H9 (cell line): ENCODE results near the gene OR5A2. TPM values are rescaled to one million over a fixed set of nuclear protein-coding genes. Genes with fewer than 3 reads are reported as not detected.

ENCODE experiments used
- DNase-seq: peaks from one replicate; pipeline ENCODE4 v3.0.0-alpha.2; 2017
- H2AFZ ChIP-seq: one replicate; pipeline ENCODE4 v1.6.1; 2013; ENCODE audit warnings: mild to moderate bottlenecking, low read length, control low read depth, moderate library complexity
- H2AK5ac ChIP-seq: 2 replicates; pipeline ENCODE4 v1.6.1; 2013; ENCODE audit warnings: low read length, control low read depth, mixed read lengths; ENCODE audit not compliant: insufficient read length
- H2BK120ac ChIP-seq: one replicate; pipeline ENCODE4 v1.6.1; 2013; ENCODE audit warnings: low read depth, mild to moderate bottlenecking, low read length, control low read depth, inconsistent platforms; ENCODE audit not compliant: poor library complexity, severe bottlenecking
- H2BK12ac ChIP-seq: 2 replicates; pipeline ENCODE4 v1.6.1; 2013; ENCODE audit warnings: low read length, control low read depth, mixed read lengths, low read depth; ENCODE audit not compliant: insufficient read length
- H2BK15ac ChIP-seq: 2 replicates; pipeline ENCODE4 v1.6.1; 2013; ENCODE audit warnings: low read depth, low read length, control low read depth
- H2BK20ac ChIP-seq: one replicate; pipeline ENCODE4 v1.6.1; 2013; ENCODE audit warnings: low read depth, mild to moderate bottlenecking, low read length, control low read depth, inconsistent platforms; ENCODE audit not compliant: poor library complexity, severe bottlenecking
- H2BK5ac ChIP-seq: 2 replicates; pipeline ENCODE4 v1.6.1; 2013; ENCODE audit warnings: low read length, control low read depth, mixed read lengths; ENCODE audit not compliant: insufficient read length
- H3K14ac ChIP-seq: 2 replicates; pipeline ENCODE4 v1.6.1; 2013; ENCODE audit warnings: low read length, control low read depth; ENCODE audit not compliant: insufficient read depth
- H3K18ac ChIP-seq: 2 replicates; pipeline ENCODE4 v1.6.1; 2013; ENCODE audit warnings: low read depth, mild to moderate bottlenecking, mixed read lengths, low read length, control low read depth; ENCODE audit not compliant: insufficient read length
- H3K23ac ChIP-seq: 2 replicates; pipeline ENCODE4 v1.6.1; 2013; ENCODE audit warnings: low read length, control low read depth, mixed read lengths, low read depth; ENCODE audit not compliant: insufficient read length
- H3K23me2 ChIP-seq: 2 replicates; pipeline ENCODE4 v1.6.1; 2013; ENCODE audit warnings: low read depth, mild to moderate bottlenecking, mixed read lengths, low read length, control low read depth; ENCODE audit not compliant: insufficient read length, poor library complexity, severe bottlenecking
- H3K27ac ChIP-seq: 2 replicates; pipeline ENCODE4 v1.5.1; 2013; ENCODE audit warnings: low read length, control low read depth, mixed read lengths, low read depth; ENCODE audit not compliant: insufficient read length
- H3K27me3 ChIP-seq: 2 replicates; pipeline ENCODE4 v1.6.1; 2013; ENCODE audit warnings: low read length, control low read depth, inconsistent platforms; ENCODE audit not compliant: insufficient read depth
- H3K4ac ChIP-seq: 2 replicates; pipeline ENCODE4 v1.6.1; 2013; ENCODE audit warnings: low read depth, mild to moderate bottlenecking, control low read depth, inconsistent platforms, low read length, moderate library complexity
- H3K4me1 ChIP-seq: 2 replicates; pipeline ENCODE4 v1.6.1; 2013; ENCODE audit warnings: low read length, control low read depth, inconsistent platforms; ENCODE audit not compliant: insufficient read depth
- H3K4me2 ChIP-seq: 2 replicates; pipeline ENCODE4 v1.6.1; 2013; ENCODE audit warnings: low read length, control low read depth, mixed read lengths; ENCODE audit not compliant: insufficient read length, insufficient read depth
- H3K56ac ChIP-seq: 2 replicates; pipeline ENCODE4 v1.6.1; 2013; ENCODE audit warnings: low read depth, mild to moderate bottlenecking, mixed read lengths, low read length, control low read depth; ENCODE audit not compliant: insufficient read length
- H3K79me1 ChIP-seq: 2 replicates; pipeline ENCODE4 v1.6.1; 2013; ENCODE audit warnings: low read depth, mild to moderate bottlenecking, moderate library complexity, low read length, control low read depth, inconsistent platforms; ENCODE audit not compliant: insufficient read depth, poor library complexity, severe bottlenecking
- H3K79me2 ChIP-seq: 2 replicates; pipeline ENCODE4 v1.6.1; 2013; ENCODE audit warnings: low read length, control low read depth, inconsistent platforms; ENCODE audit not compliant: insufficient read depth
- H3K9ac ChIP-seq: 2 replicates; pipeline ENCODE4 v1.6.1; 2013; ENCODE audit warnings: low read length, control low read depth, mixed read lengths; ENCODE audit not compliant: insufficient read length; ENCODE audit errors: extremely low read depth
- H3K9me3 ChIP-seq: one replicate; pipeline ENCODE4 v1.6.1; 2013; ENCODE audit warnings: low read depth, low read length, inconsistent platforms; ENCODE audit not compliant: control insufficient read depth
- H3T11ph ChIP-seq: one replicate; pipeline ENCODE4 v1.6.1; 2013; ENCODE audit warnings: mild to moderate bottlenecking, low read length, control low read depth, inconsistent platforms
- H4K20me1 ChIP-seq: one replicate; pipeline ENCODE4 v1.6.1; 2013; ENCODE audit not compliant: control insufficient read depth, insufficient read length, insufficient read depth
- H4K5ac ChIP-seq: 2 replicates; pipeline ENCODE4 v1.6.1; 2013; ENCODE audit warnings: low read depth, mild to moderate bottlenecking, mixed read lengths, low read length, control low read depth; ENCODE audit not compliant: insufficient read length
- H4K8ac ChIP-seq: replicated peaks from 2 replicates; pipeline ENCODE4 v1.6.1; 2013; ENCODE audit warnings: low read length, control low read depth, mixed read lengths, low read depth; ENCODE audit not compliant: insufficient read length
- H4K91ac ChIP-seq: 2 replicates; pipeline ENCODE4 v1.6.1; 2013; ENCODE audit warnings: low read depth, mild to moderate bottlenecking, moderate library complexity, mixed read lengths, low read length, control low read depth; ENCODE audit not compliant: insufficient read length
- H3K27ac Mint-ChIP-seq, 3 experiments: 2 replicates in 2 of 3; 3 replicates in 1 of 3; pipeline ENCODE4 v1.8.0; 2020 to 2021; ENCODE audit warnings: mixed read lengths in 3 of 3, mild to moderate bottlenecking in 1 of 3, moderate library complexity in 1 of 3
- H3K27me3 Mint-ChIP-seq: 2 replicates; pipeline ENCODE4 v1.8.0; 2021; ENCODE audit warnings: low read depth, mild to moderate bottlenecking, moderate library complexity, mixed read lengths
- H3K36me3 Mint-ChIP-seq, 3 experiments: 2 replicates in 2 of 3; 3 replicates in 1 of 3; pipeline ENCODE4 v1.8.0; 2020 to 2021; ENCODE audit warnings: low read depth in 3 of 3, mixed read lengths in 3 of 3; ENCODE audit not compliant: insufficient read depth in 1 of 3
- H3K4me1 Mint-ChIP-seq, 2 experiments: 2 replicates each; pipeline ENCODE4 v1.8.0; 2020; ENCODE audit warnings: mixed read lengths in 2 of 2
- H3K4me3 Mint-ChIP-seq, 2 experiments: 2 replicates in 1 of 2; 3 replicates in 1 of 2; pipeline ENCODE4 v1.8.0; 2020 to 2021; ENCODE audit warnings: mild to moderate bottlenecking in 2 of 2, mixed read lengths in 2 of 2, moderate library complexity in 1 of 2
- H3K9me3 Mint-ChIP-seq, 2 experiments: 2 replicates in 1 of 2; 3 replicates in 1 of 2; pipeline ENCODE4 v1.8.0; 2020; ENCODE audit warnings: mild to moderate bottlenecking in 2 of 2, mixed read lengths in 2 of 2, moderate library complexity in 1 of 2
- CTCF ChIP-seq: fragments of 200-600 bp; sonication (generic); conservative IDR thresholded peaks from 3 replicates; pipeline ENCODE4 v1.8.0; 2021; ENCODE audit warnings: antibody characterized with exemption, mild to moderate bottlenecking
- WGBS: extraction: QIAGEN DNeasy Blood & Tissue Kit; methylation state at CpG from one replicate; pipeline ENCODE4 v1.1.7; 2013; ENCODE audit warnings: missing lambda C conversion rate, low lambda C conversion rate, mixed read lengths; ENCODE audit not compliant: insufficient read length; ENCODE audit errors: extremely low coverage; 5-methylcytosine and 5-hydroxymethylcytosine counted together
- total RNA-seq: library from RNA; stranded (reverse); gene quantifications from 2 replicates; pipeline ENCODE4 v1.2.1, GENCODE V29; 2021

OR5A2 gene
- total RNA-seq, 1 experiment from 2014 or later: not detected

- no peak overlapping the region for H2BK15ac ChIP-seq
- H3K14ac ChIP-seq: no peak overlapping the region
- Mint-ChIP-seq H3K36me3 (no peaks in the 10 kb centered on the region), H3K9me3 (no peaks in the 10 kb centered on the region), H3K27ac (no peak overlapping the region), H3K4me1 (peaks cover 10 to 11% of the 10 kb centered on the region in 2 experiments), H3K27me3 (no peaks in the 10 kb centered on the region), H3K4me3 (no peak overlapping the region)
- no peaks in the 10 kb centered on the region for H4K20me1 ChIP-seq
- H3T11ph ChIP-seq: no peak overlapping the region
- no peak overlapping the region for H3K23ac ChIP-seq
- no peaks in the 10 kb centered on the region for H3K79me1 ChIP-seq
- no peak overlapping the region for H2AK5ac ChIP-seq
- no peak overlapping the region for H4K8ac ChIP-seq
- H2BK20ac ChIP-seq: no peak overlapping the region
- DNase-seq: peak; percentile 44
- H4K91ac ChIP-seq: no peak overlapping the region
- no peak overlapping the region for H3K4me2 ChIP-seq
- no peak overlapping the region for H3K27ac ChIP-seq
- H3K23me2 ChIP-seq: no peaks in the 10 kb centered on the region
- no CpG with 5 or more reads among the region's 7 CpGs for WGBS
- no peaks in the 10 kb centered on the region for H3K79me2 ChIP-seq
- H3K18ac ChIP-seq: no peak overlapping the region
- no peak overlapping the region for H3K56ac ChIP-seq
- no peak overlapping the region for H2BK120ac ChIP-seq
- no peak overlapping the region for H3K4ac ChIP-seq
- H2BK12ac ChIP-seq: no peak overlapping the region
- TF ChIP-seq CTCF: no peak
- H2AFZ ChIP-seq: no peak overlapping the region
- no peak overlapping the region for H2BK5ac ChIP-seq
- H4K5ac ChIP-seq: no peak overlapping the region
- no peaks in the 10 kb centered on the region for H3K4me1 ChIP-seq
- no peaks in the 10 kb centered on the region for H3K27me3 ChIP-seq
- H3K9me3 ChIP-seq: no peaks in the 10 kb centered on the region
- H3K9ac ChIP-seq: no peak overlapping the region
Measured at GRCh38 chr11:59437770-59438169, 11.6 kb upstream of the OR5A2 start.
